Measurements from ENCODE around the gene PTGES2. TPM values are rescaled to one million over a fixed set of nuclear protein-coding genes. Genes with fewer than 3 reads are reported as not detected.

The PTGES2 gene
- total and polyA plus RNA-seq, 2 donors = 39.3 to 51.6 TPM

GRCh38 chr9:128102861-128103588 is 24.5 kb downstream of the PTGES2 start:
- DNase-seq (ENCODE audit: low read depth in 6 of 9, low spot score in 9 of 9) = no peak
- peaks cover 0 to 5% of the 10 kb centered on the region in 2 donors for H3K9me3 ChIP-seq (ENCODE audit: control insufficient read depth in 2 of 2, insufficient read depth in 1 of 2, low read length in 1 of 2)
- WGBS = 73% methylated on average over 23 of the region's 23 CpGs
- H3K36me3 ChIP-seq (ENCODE audit: control insufficient read depth in 2 of 2, insufficient read depth in 2 of 2, low read length in 1 of 2) = peaks cover 53 to 71% of the 10 kb centered on the region in 2 donors
- no peaks in the 10 kb centered on the region for H3K27me3 ChIP-seq (ENCODE audit: control insufficient read depth in 2 of 2, insufficient read depth in 1 of 2, low read length in 1 of 2)
- H3K27ac ChIP-seq (ENCODE audit: low read depth in 1 of 2, low read length in 1 of 2) = peak overlapping the region; percentile 19 to 89
- H3K4me3 ChIP-seq (ENCODE audit: low read length in 2 of 2) = peak overlapping the region in 1 of 2 donors; percentile 2
- H3K4me1 ChIP-seq (ENCODE audit: control insufficient read depth in 2 of 2, insufficient read depth in 2 of 2, low read length in 2 of 2) = peaks cover 55 to 89% of the 10 kb centered on the region in 2 donors

DNA sequence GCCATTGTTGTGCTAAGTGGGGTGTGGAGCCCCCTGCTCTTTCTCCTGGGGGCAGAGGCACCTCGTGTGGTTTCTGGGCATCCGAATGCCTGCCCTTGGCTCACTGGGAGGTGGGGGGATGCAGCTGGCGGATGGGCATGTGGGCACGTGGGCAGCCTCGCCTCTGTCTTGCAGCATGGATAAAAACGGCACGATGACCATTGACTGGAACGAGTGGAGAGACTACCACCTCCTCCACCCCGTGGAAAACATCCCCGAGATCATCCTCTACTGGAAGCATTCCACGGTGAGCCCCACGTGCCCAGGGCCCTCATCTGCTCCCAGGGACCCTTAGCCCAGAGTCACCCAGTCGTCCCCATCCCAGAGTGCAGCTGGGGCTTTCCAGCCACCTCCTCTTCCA is 25.3 kb downstream of the PTGES2 start:
- DNase-seq (ENCODE audit: low read depth in 6 of 9, low spot score in 9 of 9) = no peak
- Histone ChIP-seq H3K9me3 (ENCODE audit: control insufficient read depth in 2 of 2, insufficient read depth in 1 of 2, low read length in 1 of 2) (peaks cover 0 to 5% of the 10 kb centered on the region in 2 donors), H3K36me3 (ENCODE audit: control insufficient read depth in 2 of 2, insufficient read depth in 2 of 2, low read length in 1 of 2) (peaks cover 44 to 63% of the 10 kb centered on the region in 2 donors), H3K27ac (ENCODE audit: low read depth in 1 of 2, low read length in 1 of 2) (peak overlapping the region in 1 of 2 donors; percentile 89), H3K4me3 (ENCODE audit: low read length in 2 of 2) (no peak overlapping the region), H3K27me3 (ENCODE audit: control insufficient read depth in 2 of 2, insufficient read depth in 1 of 2, low read length in 1 of 2) (no peaks in the 10 kb centered on the region), H3K4me1 (ENCODE audit: control insufficient read depth in 2 of 2, insufficient read depth in 2 of 2, low read length in 2 of 2) (peaks cover 61 to 95% of the 10 kb centered on the region in 2 donors)
- 93% methylated on average over 13 of the region's 13 CpGs for WGBS

- 97% methylated on average over 20 of the region's 20 CpGs for WGBS
- Histone ChIP-seq H3K27me3 (ENCODE audit: control insufficient read depth in 2 of 2, insufficient read depth in 1 of 2, low read length in 1 of 2) (no peaks in the 10 kb centered on the region), H3K4me3 (ENCODE audit: low read length in 2 of 2) (no peak overlapping the region), H3K27ac (ENCODE audit: low read depth in 1 of 2, low read length in 1 of 2) (no peak overlapping the region), H3K36me3 (ENCODE audit: control insufficient read depth in 2 of 2, insufficient read depth in 2 of 2, low read length in 1 of 2) (peaks cover 39 to 60% of the 10 kb centered on the region in 2 donors), H3K9me3 (ENCODE audit: control insufficient read depth in 2 of 2, insufficient read depth in 1 of 2, low read length in 1 of 2) (peaks cover 0 to 5% of the 10 kb centered on the region in 2 donors), H3K4me1 (ENCODE audit: control insufficient read depth in 2 of 2, insufficient read depth in 2 of 2, low read length in 2 of 2) (peaks cover 60 to 93% of the 10 kb centered on the region in 2 donors)
- no peak for DNase-seq (ENCODE audit: low read depth in 6 of 9, low spot score in 9 of 9)
These were observed 25.8 kb downstream of the PTGES2 start for GRCh38 chr9:128101690-128102089.

GRCh38 chr9:128101231-128101661 is 26.3 kb downstream of the PTGES2 start:
- H3K27ac ChIP-seq (ENCODE audit: low read depth in 1 of 2, low read length in 1 of 2) = no peak overlapping the region
- no peak overlapping the region for H3K4me3 ChIP-seq (ENCODE audit: low read length in 2 of 2)
- H3K36me3 ChIP-seq (ENCODE audit: control insufficient read depth in 2 of 2, insufficient read depth in 2 of 2, low read length in 1 of 2) = peaks cover 35 to 60% of the 10 kb centered on the region in 2 donors
- H3K9me3 ChIP-seq (ENCODE audit: control insufficient read depth in 2 of 2, insufficient read depth in 1 of 2, low read length in 1 of 2) = peaks cover 0 to 5% of the 10 kb centered on the region in 2 donors
- H3K27me3 ChIP-seq (ENCODE audit: control insufficient read depth in 2 of 2, insufficient read depth in 1 of 2, low read length in 1 of 2) = no peaks in the 10 kb centered on the region
- peaks cover 55 to 93% of the 10 kb centered on the region in 2 donors for H3K4me1 ChIP-seq (ENCODE audit: control insufficient read depth in 2 of 2, insufficient read depth in 2 of 2, low read length in 2 of 2)
- 97% methylated on average over 12 of the region's 12 CpGs for WGBS
- DNase-seq (ENCODE audit: low read depth in 6 of 9, low spot score in 9 of 9) = no peak

GRCh38 chr9:128100581-128100980 is 26.9 kb downstream of the PTGES2 start:
- DNase-seq (ENCODE audit: low read depth in 6 of 9, low spot score in 9 of 9) = no peak
- Histone ChIP-seq H3K27ac (ENCODE audit: low read depth in 1 of 2, low read length in 1 of 2) (no peak overlapping the region), H3K36me3 (ENCODE audit: control insufficient read depth in 2 of 2, insufficient read depth in 2 of 2, low read length in 1 of 2) (peaks cover 28 to 53% of the 10 kb centered on the region in 2 donors), H3K4me1 (ENCODE audit: control insufficient read depth in 2 of 2, insufficient read depth in 2 of 2, low read length in 2 of 2) (peaks cover 49 to 86% of the 10 kb centered on the region in 2 donors), H3K27me3 (ENCODE audit: control insufficient read depth in 2 of 2, insufficient read depth in 1 of 2, low read length in 1 of 2) (no peaks in the 10 kb centered on the region), H3K4me3 (ENCODE audit: low read length in 2 of 2) (no peak overlapping the region), H3K9me3 (ENCODE audit: control insufficient read depth in 2 of 2, insufficient read depth in 1 of 2, low read length in 1 of 2) (peaks cover 0 to 5% of the 10 kb centered on the region in 2 donors)
- WGBS = 96% methylated on average over 10 of the region's 10 CpGs

DNA sequence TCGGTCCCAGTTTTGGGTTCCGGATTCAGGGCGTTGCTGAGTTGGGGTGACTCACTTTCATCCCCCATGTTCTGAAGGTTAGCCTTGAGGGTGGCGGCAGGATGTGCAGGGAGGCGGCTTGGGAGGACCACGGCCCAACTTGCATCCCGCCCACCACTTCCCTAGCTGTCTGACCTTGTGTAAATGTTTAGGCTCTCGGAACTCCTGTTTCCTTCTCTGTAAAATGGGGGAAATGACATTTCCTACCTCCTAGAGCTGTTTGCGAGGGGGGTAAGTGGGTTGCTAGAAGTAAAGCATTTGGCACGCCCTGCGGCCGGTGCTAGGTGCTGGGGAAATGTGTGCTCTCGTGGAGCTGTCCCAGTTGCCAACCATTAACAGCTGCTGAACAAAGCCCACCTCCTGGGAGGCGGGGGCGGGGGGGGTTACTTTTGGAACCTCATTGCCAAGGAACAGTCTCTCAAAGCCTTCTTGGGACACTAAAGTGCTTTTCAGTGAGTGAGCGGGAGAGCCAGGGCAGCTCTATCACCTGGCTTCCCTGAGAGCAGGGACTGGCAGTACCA is 27.5 kb downstream of the PTGES2 start:
- Histone ChIP-seq H3K4me3 (ENCODE audit: low read length in 2 of 2) (no peak overlapping the region), H3K27me3 (ENCODE audit: control insufficient read depth in 2 of 2, insufficient read depth in 1 of 2, low read length in 1 of 2) (no peaks in the 10 kb centered on the region), H3K36me3 (ENCODE audit: control insufficient read depth in 2 of 2, insufficient read depth in 2 of 2, low read length in 1 of 2) (peaks cover 27 to 53% of the 10 kb centered on the region in 2 donors), H3K27ac (ENCODE audit: low read depth in 1 of 2, low read length in 1 of 2) (peak overlapping the region in 1 of 2 donors; percentile 84), H3K4me1 (ENCODE audit: control insufficient read depth in 2 of 2, insufficient read depth in 2 of 2, low read length in 2 of 2) (peaks cover 49 to 85% of the 10 kb centered on the region in 2 donors), H3K9me3 (ENCODE audit: control insufficient read depth in 2 of 2, insufficient read depth in 1 of 2, low read length in 1 of 2) (peaks cover 0 to 5% of the 10 kb centered on the region in 2 donors)
- no peak for DNase-seq (ENCODE audit: low read depth in 6 of 9, low spot score in 9 of 9)
- WGBS = 87% methylated on average over 16 of the region's 16 CpGs

- peak in 1 of 9 donors; percentile 68 for DNase-seq (ENCODE audit: low read depth in 6 of 9, low spot score in 9 of 9)
- H3K9me3 ChIP-seq (ENCODE audit: control insufficient read depth in 2 of 2, insufficient read depth in 1 of 2, low read length in 1 of 2) = peaks cover 0 to 6% of the 10 kb centered on the region in 2 donors
- H3K4me3 ChIP-seq (ENCODE audit: low read length in 2 of 2) = no peak overlapping the region
- H3K27me3 ChIP-seq (ENCODE audit: control insufficient read depth in 2 of 2, insufficient read depth in 1 of 2, low read length in 1 of 2) = no peaks in the 10 kb centered on the region
- peak overlapping the region; percentile 8 to 84 for H3K27ac ChIP-seq (ENCODE audit: low read depth in 1 of 2, low read length in 1 of 2)
- peaks cover 27 to 57% of the 10 kb centered on the region in 2 donors for H3K36me3 ChIP-seq (ENCODE audit: control insufficient read depth in 2 of 2, insufficient read depth in 2 of 2, low read length in 1 of 2)
- H3K4me1 ChIP-seq (ENCODE audit: control insufficient read depth in 2 of 2, insufficient read depth in 2 of 2, low read length in 2 of 2) = peaks cover 50 to 87% of the 10 kb centered on the region in 2 donors
- WGBS = 80% methylated on average over 16 of the region's 16 CpGs
These were observed 28.1 kb downstream of the PTGES2 start for GRCh38 chr9:128099231-128099931.

GRCh38 chr9:128098297-128099230 is 29.0 kb downstream of the PTGES2 start:
- Histone ChIP-seq H3K27ac (ENCODE audit: low read depth in 1 of 2, low read length in 1 of 2) (peak overlapping the region; percentile 44 to 84), H3K9me3 (ENCODE audit: control insufficient read depth in 2 of 2, insufficient read depth in 1 of 2, low read length in 1 of 2) (peaks cover 0 to 8% of the 10 kb centered on the region in 2 donors), H3K4me1 (ENCODE audit: control insufficient read depth in 2 of 2, insufficient read depth in 2 of 2, low read length in 2 of 2) (peaks cover 51 to 87% of the 10 kb centered on the region in 2 donors), H3K4me3 (ENCODE audit: low read length in 2 of 2) (peak overlapping the region in 1 of 2 donors; percentile 4), H3K27me3 (ENCODE audit: control insufficient read depth in 2 of 2, insufficient read depth in 1 of 2, low read length in 1 of 2) (no peaks in the 10 kb centered on the region), H3K36me3 (ENCODE audit: control insufficient read depth in 2 of 2, insufficient read depth in 2 of 2, low read length in 1 of 2) (peaks cover 27 to 51% of the 10 kb centered on the region in 2 donors)
- 76% methylated on average over 32 of the region's 32 CpGs for WGBS
- DNase-seq (ENCODE audit: low read depth in 6 of 9, low spot score in 9 of 9) = peak in 7 of 9 donors; percentile 54 to 88 (median 71)

Measured in thymus (tissue), 11 donors.